Activated CD4-positive, CD25-positive, alpha-beta regulatory T cell (primary cell): Measurements from ENCODE around the gene PDZRN4.
"Not testable (repeated sequence)": the region's sequence is repeated elsewhere in the genome, so short reads cannot be mapped to it uniquely, and the experiment has no call there.

ENCODE experiments used
- DNase-seq, 4 experiments: peaks; one replicate each; lab custom pipeline; 2025; lab: John Stamatoyannopoulos, UW

Gene PDZRN4

GRCh38 chr12:41217727-41218126 lies 29.6 kb downstream of the PDZRN4 start:
- DNase-seq, result no peak

GRCh38 chr12:41220931-41221330 lies 32.8 kb downstream of the PDZRN4 start:
- DNase-seq, result no peak

GRCh38 chr12:41221491-41221890 lies 33.4 kb downstream of the PDZRN4 start:
- DNase-seq, result no peak

GRCh38 chr12:41223600-41223999 lies 35.5 kb downstream of the PDZRN4 start:
- no peak for DNase-seq

- no peak for DNase-seq
Observed at GRCh38 chr12:41224066-41224465, 35.9 kb downstream of the PDZRN4 start.

- no peak for DNase-seq
Observed at GRCh38 chr12:41225179-41225578, 37.1 kb downstream of the PDZRN4 start.

- DNase-seq, result no peak
Observed at GRCh38 chr12:41228066-41228820, 40.1 kb downstream of the PDZRN4 start.

- no peak for DNase-seq
Observed at GRCh38 chr12:41230756-41231155, 42.6 kb downstream of the PDZRN4 start.

GRCh38 chr12:41234692-41235091 lies 46.6 kb downstream of the PDZRN4 start:
- DNase-seq, result no peak

- DNase-seq, result no peak
Observed at GRCh38 chr12:41242603-41243002, 54.5 kb downstream of the PDZRN4 start.

GRCh38 chr12:41248391-41248790 lies 60.3 kb downstream of the PDZRN4 start:
- DNase-seq, result no peak

GRCh38 chr12:41250748-41251147 lies 62.6 kb downstream of the PDZRN4 start:
- DNase-seq, result no peak

GRCh38 chr12:41254004-41254914 lies 66.1 kb downstream of the PDZRN4 start:
- DNase-seq, result no peak

- not testable (repeated sequence) for DNase-seq
Observed at GRCh38 chr12:41263196-41263595, 75.1 kb downstream of the PDZRN4 start.

- DNase-seq, result no peak
Observed at GRCh38 chr12:41264281-41264680, 76.2 kb downstream of the PDZRN4 start.

GRCh38 chr12:41269056-41269455 lies 80.9 kb downstream of the PDZRN4 start:
- no peak for DNase-seq

- no peak for DNase-seq
Observed at GRCh38 chr12:41271489-41271888, 83.4 kb downstream of the PDZRN4 start.

- DNase-seq, result no peak
Observed at GRCh38 chr12:41274643-41275042, 86.5 kb downstream of the PDZRN4 start.

GRCh38 chr12:41277100-41277945 lies 89.2 kb downstream of the PDZRN4 start:
- no peak for DNase-seq

- DNase-seq, result no peak
Observed at GRCh38 chr12:41277946-41278267, 89.8 kb downstream of the PDZRN4 start.

- not testable (repeated sequence) for DNase-seq
Observed at GRCh38 chr12:41280341-41281095, 92.4 kb downstream of the PDZRN4 start.

GRCh38 chr12:41285470-41285869 lies 97.3 kb downstream of the PDZRN4 start:
- not testable (repeated sequence) for DNase-seq
